Measurements from ENCODE around the gene RNPS1. TPM values are rescaled to one million over a fixed set of nuclear protein-coding genes. Genes with fewer than 3 reads are reported as not detected.

The RNPS1 gene
- total and polyA plus RNA-seq, 12 donors = 61.7 to 136 (median 118) TPM

- ATAC-seq (no peak), DNase-seq (no peak)
- no peak for TF ChIP-seq CTCF (IDR thresholded peaks at IDR 0.05)
- peaks cover 0 to 27% (median 0%) of the 10 kb centered on the region in 9 donors for H3K36me3 ChIP-seq
- intact Hi-C loops (cut with DNase I) = loop anchor here in 1 of 10 donors (10.0 kb wide), 1 partner anchor 61 kb away; no protein-coding TSS in a partner anchor
- H3K27me3 ChIP-seq = no peaks in the 10 kb centered on the region
- H3K9me3 ChIP-seq = no peaks in the 10 kb centered on the region
- 84 to 90% methylated on average over 10 of the region's 10 CpGs for WGBS, 2 donors
- peaks cover 5 to 17% (median 15%) of the 10 kb centered on the region in 9 donors for H3K4me1 ChIP-seq
- no peak overlapping the region for H3K4me3 ChIP-seq
- H3K27ac ChIP-seq = no peak overlapping the region
Measured at GRCh38 chr16:2273931-2274330, 6.0 kb upstream of the RNPS1 start.

- Histone ChIP-seq H3K27ac (no peak overlapping the region), H3K27me3 (no peaks in the 10 kb centered on the region), H3K36me3 (peaks cover 0 to 23% (median 0%) of the 10 kb centered on the region in 9 donors), H3K4me1 (peaks cover 5 to 20% (median 17%) of the 10 kb centered on the region in 9 donors), H3K9me3 (no peaks in the 10 kb centered on the region), H3K4me3 (no peak overlapping the region)
- ATAC-seq (no peak), DNase-seq (no peak)
- no peak for TF ChIP-seq CTCF (IDR thresholded peaks at IDR 0.05)
- 83 to 85% methylated on average over 16 of the region's 16 CpGs for WGBS, 2 donors
- intact Hi-C loops (cut with DNase I) = loop anchor here in 1 of 10 donors (10.0 kb wide), 1 partner anchor 61 kb away; no protein-coding TSS in a partner anchor
Measured at GRCh38 chr16:2273484-2273883, 5.6 kb upstream of the RNPS1 start.

GRCh38 chr16:2271848-2272461 is 4.0 kb upstream of the RNPS1 start:
- Histone ChIP-seq H3K27me3 (no peaks in the 10 kb centered on the region), H3K4me1 (peaks cover 5 to 23% (median 19%) of the 10 kb centered on the region in 9 donors), H3K36me3 (peaks cover 0 to 7% (median 0%) of the 10 kb centered on the region in 9 donors), H3K4me3 (no peak overlapping the region), H3K27ac (no peak overlapping the region), H3K9me3 (no peaks in the 10 kb centered on the region)
- DNase-seq = no peak
- intact Hi-C loops (cut with DNase I) = loop anchor here in 1 of 10 donors (10.0 kb wide), 1 partner anchor 63 kb away; no protein-coding TSS in a partner anchor
- no peak for TF ChIP-seq CTCF (IDR thresholded peaks at IDR 0.05)
- 94 to 98% methylated on average over 14 of the region's 14 CpGs for WGBS, 2 donors
- no peak for ATAC-seq

GRCh38 chr16:2270588-2271470 is 2.9 kb upstream of the RNPS1 start:
- Histone ChIP-seq H3K4me3 (no peak overlapping the region), H3K27me3 (no peaks in the 10 kb centered on the region), H3K4me1 (peaks cover 7 to 32% (median 30%) of the 10 kb centered on the region in 9 donors), H3K36me3 (peaks cover 0 to 3% (median 0%) of the 10 kb centered on the region in 9 donors), H3K27ac (no peak overlapping the region), H3K9me3 (no peaks in the 10 kb centered on the region)
- intact Hi-C loops (cut with DNase I) = loop anchor here in 1 of 10 donors (10.0 kb wide), 1 partner anchor 64 kb away; no protein-coding TSS in a partner anchor
- 85 to 93% methylated on average over 15 of the region's 15 CpGs for WGBS, 2 donors
- no peak for TF ChIP-seq CTCF (IDR thresholded peaks at IDR 0.05)
- DNase-seq = no peak
- ATAC-seq = no peak

Measured in heart right ventricle (tissue), 16 donors.